IPS-20b (cell line): ENCODE results near the gene BBLN.

ENCODE experiments used
- H3K27ac ChIP-seq: one replicate; pipeline ENCODE4 v1.5.1; 2013; ENCODE audit warnings: low read length
- H3K27me3 ChIP-seq: 2 replicates; pipeline ENCODE4 v1.6.1; 2013; ENCODE audit warnings: mild to moderate bottlenecking, low read length, inconsistent platforms; ENCODE audit not compliant: insufficient read depth
- H3K36me3 ChIP-seq: 2 replicates; pipeline ENCODE4 v1.6.1; 2013; ENCODE audit warnings: low read depth, mild to moderate bottlenecking, inconsistent platforms, low read length, moderate library complexity; ENCODE audit not compliant: insufficient read depth
- H3K4me1 ChIP-seq: 2 replicates; pipeline ENCODE4 v1.6.1; 2013; ENCODE audit warnings: mild to moderate bottlenecking, control low read depth, inconsistent platforms, low read length, moderate library complexity; ENCODE audit not compliant: insufficient read depth
- H3K4me3 ChIP-seq: 2 replicates; pipeline ENCODE4 v1.5.1; 2013; ENCODE audit warnings: mild to moderate bottlenecking, low read length, inconsistent platforms
- H3K9ac ChIP-seq: 2 replicates; pipeline ENCODE4 v1.6.1; 2013; ENCODE audit warnings: low read depth, mild to moderate bottlenecking, inconsistent platforms, low read length, moderate library complexity
- H3K9me3 ChIP-seq: 2 replicates; pipeline ENCODE4 v1.6.1; 2013; ENCODE audit warnings: mild to moderate bottlenecking, low read depth, low read length, inconsistent platforms; ENCODE audit not compliant: insufficient read depth

BBLN gene

GRCh38 chr9:128162215-128163026, 2.4 kb downstream of the BBLN start:
- Histone ChIP-seq H3K4me1 (peaks cover 3% of the 10 kb centered on the region; the same call in 1 of the 2 replicates), H3K27me3 (no peaks in the 10 kb centered on the region), H3K27ac (no peak overlapping the region), H3K36me3 (peaks cover 38% of the 10 kb centered on the region), H3K9me3 (no peaks in the 10 kb centered on the region), H3K9ac (no peak overlapping the region), H3K4me3 (no peak overlapping the region)

DNA sequence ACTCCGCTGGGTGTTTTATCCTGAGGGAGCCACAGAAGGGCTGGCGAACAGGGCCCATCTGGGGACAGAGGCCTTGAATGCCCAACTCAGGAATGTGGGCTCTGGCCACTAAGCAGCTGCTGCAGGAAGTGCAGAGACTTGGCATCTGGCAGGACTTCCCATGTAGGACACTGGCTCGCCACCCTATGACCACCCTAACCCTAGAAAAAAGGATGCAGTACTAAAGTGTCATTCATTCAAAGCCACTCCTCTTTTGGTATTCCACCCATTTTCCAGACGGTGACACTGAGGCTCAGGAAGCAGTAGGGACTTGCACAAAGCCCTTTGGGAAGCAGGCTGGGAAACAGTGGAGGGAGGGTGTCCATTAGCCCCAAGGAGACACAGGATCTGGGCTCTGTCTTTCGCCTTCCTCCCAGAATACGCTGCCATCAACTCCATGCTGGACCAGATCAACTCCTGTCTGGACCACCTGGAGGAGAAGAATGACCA, 3.0 kb downstream of the BBLN start:
- Histone ChIP-seq H3K9ac (no peak overlapping the region), H3K36me3 (peaks cover 44% of the 10 kb centered on the region), H3K4me3 (no peak overlapping the region), H3K9me3 (no peaks in the 10 kb centered on the region), H3K27ac (no peak overlapping the region), H3K27me3 (no peaks in the 10 kb centered on the region), H3K4me1 (peaks cover 3% of the 10 kb centered on the region; the same call in 1 of the 2 replicates)

DNA sequence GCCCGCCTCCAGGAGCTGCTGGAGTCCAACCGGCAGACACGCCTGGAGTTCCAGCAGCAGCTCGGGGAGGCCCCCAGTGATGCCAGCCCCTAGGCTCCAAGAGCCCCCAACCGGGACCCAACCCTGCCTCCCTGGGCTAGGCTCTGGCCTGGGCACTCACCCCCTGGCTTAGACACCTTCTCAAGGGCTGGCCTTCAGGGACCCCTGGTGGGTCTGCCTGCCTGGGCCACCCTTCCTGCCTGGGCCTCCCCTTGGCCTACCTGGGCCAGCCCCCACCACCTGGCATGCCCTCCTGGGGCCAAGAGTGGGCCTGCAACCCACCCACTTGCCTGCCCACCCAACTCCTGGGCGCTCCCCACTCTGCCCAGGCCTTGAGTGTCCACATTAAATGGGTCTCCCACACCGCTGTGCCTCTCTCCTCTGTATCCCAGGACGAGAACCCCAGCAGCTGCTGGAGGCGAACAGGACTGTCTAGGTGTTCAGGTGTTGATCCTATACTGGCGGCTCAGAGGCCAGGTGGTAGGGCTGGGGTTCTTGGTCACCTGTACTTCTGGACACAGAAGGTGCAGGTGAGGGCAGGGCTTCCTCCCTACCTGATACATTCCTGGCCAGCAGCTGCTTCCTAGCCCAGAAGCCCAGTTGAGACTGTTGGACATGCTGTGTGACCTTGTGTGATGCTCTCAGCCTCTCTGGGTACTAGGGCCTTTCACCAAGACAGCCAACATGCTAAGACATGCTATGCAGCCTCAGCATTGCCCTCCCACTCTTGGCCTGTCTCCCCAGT, 3.6 kb downstream of the BBLN start:
- no peaks in the 10 kb centered on the region for H3K9me3 ChIP-seq
- no peak overlapping the region for H3K4me3 ChIP-seq
- H3K27ac ChIP-seq, result no peak overlapping the region
- H3K9ac ChIP-seq, result no peak overlapping the region
- peaks cover 49% of the 10 kb centered on the region for H3K36me3 ChIP-seq
- H3K27me3 ChIP-seq, result no peaks in the 10 kb centered on the region
- H3K4me1 ChIP-seq, result peaks cover 3% of the 10 kb centered on the region; the same call in 1 of the 2 replicates

GRCh38 chr9:128164307-128164885, 4.3 kb downstream of the BBLN start:
- no peak overlapping the region for H3K27ac ChIP-seq
- peaks cover 3% of the 10 kb centered on the region; the same call in 1 of the 2 replicates for H3K4me1 ChIP-seq

DNA sequence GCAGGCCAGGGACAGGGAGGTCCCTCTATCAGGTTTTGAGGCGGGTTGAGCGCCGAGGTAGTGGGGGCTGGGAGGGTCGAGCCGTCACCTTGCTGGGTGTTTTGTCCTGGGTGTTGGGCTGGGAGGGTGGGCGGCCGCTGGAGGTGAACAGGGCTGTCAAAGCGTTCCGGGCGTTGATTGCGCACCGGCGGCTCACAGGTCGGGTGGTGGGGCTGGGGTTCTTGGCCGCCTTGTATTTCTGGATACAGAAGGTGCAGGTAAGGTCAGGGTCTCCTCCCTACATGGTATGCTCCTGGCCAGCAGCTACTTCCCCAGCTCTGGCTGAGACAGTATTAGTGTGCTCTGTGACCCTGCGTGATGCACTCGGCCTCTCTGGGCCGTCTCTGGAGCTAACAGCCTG, 6.1 kb downstream of the BBLN start:
- Histone ChIP-seq H3K36me3 (peaks cover 64% of the 10 kb centered on the region), H3K27ac (no peak overlapping the region), H3K4me1 (peaks cover under 1% of the 10 kb centered on the region; the same call in 1 of the 2 replicates), H3K4me3 (no peak overlapping the region), H3K9ac (no peak overlapping the region), H3K27me3 (no peaks in the 10 kb centered on the region), H3K9me3 (no peaks in the 10 kb centered on the region)

More at GRCh38 chr9:128164307-128164885, 4.3 kb downstream of the BBLN start:
- H3K4me3 ChIP-seq, result no peak overlapping the region
- no peak overlapping the region for H3K9ac ChIP-seq
- no peaks in the 10 kb centered on the region for H3K27me3 ChIP-seq
- no peaks in the 10 kb centered on the region for H3K9me3 ChIP-seq
- H3K36me3 ChIP-seq, result peaks cover 55% of the 10 kb centered on the region

- H3K4me3 ChIP-seq, result no peak overlapping the region
- no peaks in the 10 kb centered on the region for H3K27me3 ChIP-seq
- H3K9me3 ChIP-seq, result no peaks in the 10 kb centered on the region
- H3K4me1 ChIP-seq, result no peaks in the 10 kb centered on the region
- peaks cover 64% of the 10 kb centered on the region for H3K36me3 ChIP-seq
- H3K9ac ChIP-seq, result no peak overlapping the region
- H3K27ac ChIP-seq, result no peak overlapping the region
Observed at GRCh38 chr9:128167209-128167608, 7.1 kb downstream of the BBLN start.

DNA sequence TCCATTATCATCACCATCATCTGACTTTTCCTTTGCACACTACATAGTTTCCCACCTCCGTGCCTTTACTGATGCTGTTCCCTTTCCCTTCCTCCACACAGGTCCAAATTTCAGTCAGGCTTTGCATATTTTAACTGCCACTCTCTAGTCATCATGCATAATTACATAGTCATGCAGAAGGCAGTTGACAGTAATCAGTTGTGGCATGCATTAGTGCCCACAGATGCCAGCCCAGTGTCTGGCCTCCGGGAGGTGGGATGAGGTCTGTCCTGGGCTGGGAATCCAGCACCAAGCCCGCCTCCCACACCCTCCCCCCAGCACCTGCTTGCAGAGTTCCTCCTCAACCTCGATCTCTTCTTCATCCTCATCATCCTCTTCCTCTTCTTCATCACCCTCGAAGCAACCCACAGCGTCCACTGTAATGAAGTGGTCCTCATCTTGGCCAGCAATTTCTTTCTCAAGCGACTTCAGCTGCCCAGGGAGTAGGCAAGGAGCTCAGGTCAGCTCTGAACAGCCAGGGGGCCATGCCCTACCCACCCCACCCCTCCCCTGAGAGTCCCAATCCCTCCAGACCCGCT, 8.8 kb downstream of the BBLN start:
- Histone ChIP-seq H3K4me1 (no peaks in the 10 kb centered on the region), H3K9ac (no peak overlapping the region), H3K4me3 (no peak overlapping the region), H3K9me3 (no peaks in the 10 kb centered on the region), H3K36me3 (peaks cover 51% of the 10 kb centered on the region), H3K27me3 (no peaks in the 10 kb centered on the region), H3K27ac (no peak overlapping the region)

- H3K36me3 ChIP-seq, result peaks cover 50% of the 10 kb centered on the region
- no peaks in the 10 kb centered on the region for H3K9me3 ChIP-seq
- H3K27ac ChIP-seq, result no peak overlapping the region
- H3K4me1 ChIP-seq, result no peaks in the 10 kb centered on the region
- H3K9ac ChIP-seq, result no peak overlapping the region
- H3K27me3 ChIP-seq, result no peaks in the 10 kb centered on the region
- no peak overlapping the region for H3K4me3 ChIP-seq
Observed at GRCh38 chr9:128169492-128169891, 9.4 kb downstream of the BBLN start.

DNA sequence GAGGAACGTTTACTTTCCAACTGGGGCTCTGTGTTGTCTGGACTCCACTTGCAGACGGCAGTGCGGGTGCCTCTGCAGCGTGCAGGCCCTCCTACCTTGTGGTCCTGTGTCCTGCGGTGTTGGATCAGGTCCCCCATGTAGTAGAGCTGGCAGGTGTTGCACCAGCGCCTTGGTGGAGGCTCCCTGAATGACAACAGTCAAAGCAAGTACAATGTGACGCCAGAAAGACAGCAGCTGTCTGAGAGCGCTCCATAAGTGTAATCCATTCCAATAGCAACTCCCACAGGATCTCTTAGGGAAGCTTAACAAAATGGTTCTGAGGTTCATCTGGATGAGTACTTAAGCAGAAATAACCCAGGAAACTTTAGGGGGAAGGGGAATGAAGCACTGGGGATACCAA, 9.9 kb downstream of the BBLN start:
- no peaks in the 10 kb centered on the region for H3K9me3 ChIP-seq
- no peak overlapping the region for H3K9ac ChIP-seq
- H3K27ac ChIP-seq, result no peak overlapping the region
- no peaks in the 10 kb centered on the region for H3K27me3 ChIP-seq
- H3K36me3 ChIP-seq, result peaks cover 51% of the 10 kb centered on the region
- no peaks in the 10 kb centered on the region for H3K4me1 ChIP-seq
- H3K4me3 ChIP-seq, result no peak overlapping the region

- Histone ChIP-seq H3K27me3 (no peaks in the 10 kb centered on the region), H3K4me1 (no peaks in the 10 kb centered on the region), H3K9ac (no peak overlapping the region), H3K36me3 (peaks cover 64% of the 10 kb centered on the region), H3K4me3 (no peak overlapping the region), H3K9me3 (no peaks in the 10 kb centered on the region), H3K27ac (no peak overlapping the region)
Observed at GRCh38 chr9:128174062-128174461, 14.0 kb downstream of the BBLN start.

DNA sequence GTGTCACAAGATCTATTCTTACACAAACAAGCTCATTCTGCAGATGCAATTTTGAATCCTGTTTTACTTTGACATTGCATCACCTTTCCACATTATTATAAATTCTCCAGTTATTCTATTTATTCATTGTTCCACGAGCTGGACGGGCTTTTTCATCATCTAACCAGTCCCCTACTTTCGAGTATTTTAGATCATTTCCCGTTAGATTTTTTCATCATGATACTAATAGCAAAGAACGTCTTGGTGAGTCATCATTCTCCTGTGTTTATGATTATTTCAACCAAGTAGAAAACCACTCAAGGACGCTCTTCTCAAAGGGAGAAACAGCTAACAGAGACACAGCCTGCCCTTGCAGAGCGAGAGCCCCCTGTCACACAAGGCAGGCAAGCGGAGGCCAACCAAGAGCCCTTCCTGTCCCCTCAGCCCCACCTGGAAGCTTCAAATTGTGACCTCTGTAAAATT, 15.1 kb downstream of the BBLN start:
- no peak overlapping the region for H3K4me3 ChIP-seq
- peaks cover 62% of the 10 kb centered on the region for H3K36me3 ChIP-seq
- no peak overlapping the region for H3K9ac ChIP-seq
- no peaks in the 10 kb centered on the region for H3K9me3 ChIP-seq
- no peak overlapping the region for H3K27ac ChIP-seq
- no peaks in the 10 kb centered on the region for H3K27me3 ChIP-seq
- no peaks in the 10 kb centered on the region for H3K4me1 ChIP-seq
